HepG2 (cell line): ENCODE measurements around the gene RFTN1. TPM values are rescaled to one million over a fixed set of nuclear protein-coding genes. Genes with fewer than 3 reads are reported as not detected.

Experiments used
- KLF6 ChIP-seq: IDR thresholded peaks from 2 replicates; pipeline ENCODE4 v1.8.0; 2016; ENCODE audit warnings: missing biosample characterization, missing genetic modification reagents
- LRRFIP1 ChIP-seq: sonication (generic); formaldehyde crosslinking; conservative IDR thresholded peaks from 2 replicates; pipeline ENCODE4 v1.4.0; 2020; ENCODE audit warnings: missing genetic modification reagents
- NFIB ChIP-seq: sonication (generic); formaldehyde crosslinking; IDR thresholded peaks from 2 replicates; pipeline ENCODE4 v1.9.0; 2021; ENCODE audit warnings: missing genetic modification reagents, mild to moderate bottlenecking, borderline replicate concordance
- PAXIP1 ChIP-seq: sonication (generic); formaldehyde crosslinking; conservative IDR thresholded peaks from 2 replicates; pipeline ENCODE4 v1.4.0; 2020; ENCODE audit warnings: mild to moderate bottlenecking, missing genetic modification reagents, moderate library complexity
- POLR2G ChIP-seq: fragments of 200-400 bp; formaldehyde crosslinking; IDR thresholded peaks from 2 replicates; pipeline ENCODE4 v1.6.1; 2018; ENCODE audit warnings: mild to moderate bottlenecking, low read depth, low read length, moderate library complexity
- REL ChIP-seq: sonication (generic); formaldehyde crosslinking; conservative IDR thresholded peaks from 2 replicates; pipeline ENCODE4 v1.8.0; 2022; ENCODE audit warnings: mild to moderate bottlenecking, missing genetic modification reagents, moderate library complexity
- SAP130 ChIP-seq: IDR thresholded peaks from 2 replicates; pipeline ENCODE4 v1.6.1; 2016; ENCODE audit warnings: low read depth
- TFDP1 ChIP-seq: IDR thresholded peaks from 2 replicates; pipeline ENCODE4 v1.6.1; 2016; ENCODE audit warnings: missing compliant biosample characterization, missing genetic modification reagents, borderline replicate concordance
- TP53 ChIP-seq: sonication (generic); formaldehyde crosslinking; conservative IDR thresholded peaks from 2 replicates; pipeline ENCODE4 v1.4.0; 2020; ENCODE audit warnings: missing genetic modification reagents
- ZMYM2 ChIP-seq: sonication (generic); formaldehyde crosslinking; IDR thresholded peaks from 2 replicates; pipeline ENCODE4 v1.8.0; 2022; ENCODE audit warnings: mild to moderate bottlenecking, missing genetic modification reagents
- ZNF281 ChIP-seq: sonication (generic); formaldehyde crosslinking; IDR thresholded peaks from 2 replicates; pipeline ENCODE4 v1.4.0; 2020; ENCODE audit warnings: missing genetic modification reagents, borderline replicate concordance
- ZNF552 ChIP-seq: sonication (generic); formaldehyde crosslinking; IDR thresholded peaks from 2 replicates; pipeline ENCODE4 v1.9.0; 2022; ENCODE audit warnings: missing genetic modification reagents, mild to moderate bottlenecking, borderline replicate concordance
- ZNF569 ChIP-seq: sonication (generic); formaldehyde crosslinking; IDR thresholded peaks from 2 replicates; pipeline ENCODE4 v1.5.0; 2020; ENCODE audit warnings: mild to moderate bottlenecking, missing genetic modification reagents, moderate library complexity, borderline replicate concordance
- ZNF747 ChIP-seq: sonication (generic); formaldehyde crosslinking; IDR thresholded peaks from 2 replicates; pipeline ENCODE4 v1.8.1; 2023; ENCODE audit warnings: missing genetic modification reagents, mild to moderate bottlenecking, borderline replicate concordance
- ZNF790 ChIP-seq: sonication (generic); formaldehyde crosslinking; IDR thresholded peaks from 2 replicates; pipeline ENCODE4 v1.8.0; 2022; ENCODE audit warnings: missing genetic modification reagents, mild to moderate bottlenecking, borderline replicate concordance
- polyA plus RNA-seq, 8 experiments: library from polyadenylated mRNA; depleted of rRNA in 3 of 8; stranded (reverse) in 7 of 8; unstranded in 1 of 8; fragments of >200 nt; fragmentation: Illumina TruSeq in 4 of 8; extraction: Trizol in 4 of 8; gene quantifications; 2 replicates each; pipeline versions ENCODE4 v1.2.1 to v1.2.3, GENCODE V29; 2011 to 2016; ENCODE audit warnings: low read depth in 4 of 8, missing spikeins in 1 of 8, mixed read lengths in 1 of 8; ENCODE audit not compliant: insufficient read depth in 1 of 8
- total RNA-seq, 5 experiments: library from RNA; depleted of rRNA; stranded (reverse); fragments of >200 nt; fragmentation: Illumina TruSeq; extraction: Trizol; gene quantifications; 2 replicates each; pipeline ENCODE4 v1.2.3, GENCODE V29; 2016; ENCODE audit warnings: low read depth in 1 of 5

The RFTN1 gene
- total and polyA plus RNA-seq, 2 of the 13 experiments (the other 11 are each of a cell fraction or from before 2014, with no cell fraction given): not detected

- TF ChIP-seq POLR2G (no peak), TP53 (CRISPR knock-in tag) (no peak), ZNF790 (CRISPR knock-in tag) (no peak), KLF6 (no peak), SAP130 (CRISPR knock-in tag) (peak; percentile 60), ZNF569 (CRISPR knock-in tag) (no peak), ZNF552 (CRISPR knock-in tag) (no peak), LRRFIP1 (CRISPR knock-in tag) (no peak), ZNF281 (CRISPR knock-in tag) (no peak; the same call in 1 of the 2 replicates), ZMYM2 (CRISPR knock-in tag) (0 out of 2 replicates have a peak, but pooled peaks have one; percentile 46), PAXIP1 (CRISPR knock-in tag) (peak; percentile 95), NFIB (no peak), REL (no peak), ZNF747 (CRISPR knock-in tag) (no peak), TFDP1 (CRISPR knock-in tag) (no peak)
These were observed 180.5 kb downstream of the RFTN1 start (continued) for GRCh38 chr3:16332904-16333426.
